GM04504 (cell line): ENCODE measurements around the gene EEF1AKMT4.

ENCODE experiments used
- DNase-seq: peaks from one replicate; pipeline ENCODE4 v3.0.0-alpha.2; 2012; ENCODE audit warnings: low read depth

EEF1AKMT4 gene

DNA sequence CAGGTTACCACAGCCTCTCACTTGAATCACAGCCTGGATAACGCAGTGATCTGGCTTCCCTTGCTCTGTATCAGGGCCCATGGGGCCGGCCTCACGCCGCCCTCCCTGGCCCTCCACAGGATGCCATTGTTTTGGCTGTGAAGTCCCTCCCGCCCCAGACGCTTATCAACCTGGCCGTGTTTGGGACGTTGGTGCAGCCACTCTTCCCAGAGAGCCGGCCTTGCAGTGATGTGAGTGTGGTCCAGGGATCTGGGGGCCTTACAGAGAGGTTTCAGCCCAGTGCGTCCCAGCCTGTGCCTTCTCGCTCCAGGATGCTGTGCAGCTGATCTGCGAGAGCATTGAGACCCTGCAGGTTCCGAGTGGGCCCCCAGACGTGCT is 13.4 kb upstream of the EEF1AKMT4 start:
- DNase-seq = no peak

DNA sequence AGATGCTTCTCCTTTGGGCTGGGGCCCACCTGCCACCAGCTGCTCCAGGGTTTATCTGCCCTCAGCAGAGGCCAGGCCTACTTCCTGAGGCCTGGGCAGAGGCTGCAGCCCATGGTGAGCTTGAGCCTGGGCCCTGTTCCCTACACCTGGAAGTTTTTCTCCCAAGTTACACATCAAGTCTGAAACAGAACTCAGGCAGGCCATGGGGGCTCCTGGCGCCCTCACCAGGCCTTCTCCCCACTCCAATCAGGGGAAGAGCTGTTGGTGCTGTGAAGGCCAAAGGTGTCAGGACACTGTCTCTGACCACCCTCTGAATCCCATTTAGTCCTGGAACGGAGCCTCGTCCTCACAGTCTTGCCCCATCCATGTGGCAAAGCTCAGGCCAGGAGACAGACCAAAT is 12.8 kb upstream of the EEF1AKMT4 start:
- DNase-seq = no peak

DNA sequence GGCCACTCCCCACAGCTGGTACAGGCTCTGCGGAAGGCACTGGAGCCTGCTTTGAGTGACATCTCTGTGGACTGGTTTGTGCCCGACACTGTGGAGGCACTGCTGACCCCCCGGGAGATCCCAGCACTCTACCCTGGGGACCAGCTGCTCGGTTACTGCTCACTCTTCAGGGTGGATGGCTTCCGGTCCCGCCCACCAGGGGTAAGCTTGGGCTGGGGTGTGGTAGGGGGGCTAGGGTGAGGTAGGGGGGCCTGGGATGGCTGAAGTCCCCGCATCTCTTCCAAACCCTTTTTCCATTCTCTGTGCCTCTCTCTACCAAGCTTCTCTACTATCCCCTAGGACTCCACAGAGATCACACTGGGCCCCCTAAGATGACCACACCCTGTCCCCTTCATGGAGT is 12.3 kb upstream of the EEF1AKMT4 start:
- no peak for DNase-seq

DNA sequence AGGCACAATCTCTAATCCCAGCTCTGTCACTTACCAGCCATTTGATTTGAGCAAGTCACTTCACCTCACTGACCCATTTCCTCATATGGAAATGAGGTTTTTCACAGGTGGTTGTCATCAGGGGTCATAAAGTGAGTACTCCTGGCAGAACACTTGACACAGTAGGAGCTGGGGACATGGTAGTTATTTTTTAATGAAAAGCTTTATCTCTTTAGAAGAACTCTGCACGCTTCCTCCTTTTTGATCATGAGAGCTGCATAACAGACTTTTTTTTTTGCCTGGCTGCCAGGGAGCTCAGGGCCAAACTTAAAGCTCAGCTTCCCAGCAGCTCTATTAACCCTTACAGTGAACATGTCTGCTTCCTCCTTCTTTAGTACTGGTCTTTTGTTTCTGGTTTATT is 11.7 kb upstream of the EEF1AKMT4 start:
- no peak for DNase-seq

DNA sequence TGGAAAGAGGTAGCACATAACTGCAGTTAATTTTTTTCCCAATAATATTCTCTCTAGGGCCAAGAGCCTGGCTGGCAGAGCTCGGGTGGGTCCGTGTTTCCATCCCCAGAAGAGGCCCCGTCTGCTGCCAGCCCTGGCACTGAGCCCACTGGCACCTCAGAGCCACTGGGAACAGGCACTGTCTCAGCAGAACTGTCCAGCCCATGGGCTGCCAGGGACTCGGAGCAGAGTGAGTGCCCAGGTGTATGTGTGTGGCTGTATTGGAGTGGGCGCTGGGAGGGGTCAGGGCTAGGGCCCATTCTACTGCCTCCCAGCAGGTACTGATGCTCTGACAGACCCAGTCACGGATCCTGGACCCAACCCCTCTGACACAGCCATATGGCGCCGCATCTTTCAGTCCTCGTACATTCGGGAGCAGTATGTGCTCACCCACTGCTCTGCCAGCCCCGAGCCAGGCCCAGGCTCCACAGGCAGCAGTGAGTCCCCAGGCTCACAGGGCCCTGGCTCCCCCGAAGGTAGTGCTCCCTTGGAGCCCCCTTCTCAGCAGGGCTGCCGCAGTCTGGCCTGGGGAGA is 11.1 kb upstream of the EEF1AKMT4 start:
- no peak for DNase-seq

DNA sequence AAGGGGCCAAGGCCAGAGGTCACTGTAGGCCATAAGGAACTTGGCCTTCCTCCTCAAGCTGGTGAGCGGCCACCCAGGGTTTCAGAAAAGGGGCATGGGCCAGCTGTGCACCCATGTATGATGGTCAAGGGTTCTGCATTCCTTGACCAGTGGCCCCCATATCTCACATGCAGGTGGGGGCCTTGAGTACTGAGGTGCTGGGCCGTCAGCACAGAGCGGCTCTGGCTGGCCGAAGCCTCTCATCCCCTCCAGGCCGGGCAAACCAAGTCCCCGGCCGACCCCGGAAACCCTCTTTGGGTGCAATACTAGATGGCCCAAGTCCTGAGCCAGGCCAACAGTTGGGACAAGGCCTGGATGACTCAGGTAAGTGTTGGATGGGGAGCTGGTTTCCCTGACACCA is 10.3 kb upstream of the EEF1AKMT4 start:
- DNase-seq = no peak

DNA sequence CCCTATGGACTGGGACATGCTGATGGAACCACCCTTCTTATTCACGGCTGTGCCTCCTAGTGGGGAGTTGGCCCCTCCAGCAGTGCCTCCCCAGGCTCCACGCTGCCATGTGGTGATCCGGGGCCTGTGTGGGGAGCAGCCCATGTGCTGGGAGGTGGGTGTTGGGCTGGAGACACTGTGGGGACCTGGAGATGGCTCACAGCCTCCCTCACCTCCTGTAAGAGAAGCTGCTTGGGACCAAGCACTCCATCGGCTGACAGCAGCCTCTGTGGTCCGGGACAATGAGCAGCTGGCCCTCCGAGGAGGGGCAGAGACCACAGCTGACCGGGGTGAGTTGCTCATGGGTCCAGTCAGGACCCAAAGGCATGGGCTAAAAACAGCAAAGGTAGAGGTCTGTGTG is 9.8 kb upstream of the EEF1AKMT4 start:
- no peak for DNase-seq

DNA sequence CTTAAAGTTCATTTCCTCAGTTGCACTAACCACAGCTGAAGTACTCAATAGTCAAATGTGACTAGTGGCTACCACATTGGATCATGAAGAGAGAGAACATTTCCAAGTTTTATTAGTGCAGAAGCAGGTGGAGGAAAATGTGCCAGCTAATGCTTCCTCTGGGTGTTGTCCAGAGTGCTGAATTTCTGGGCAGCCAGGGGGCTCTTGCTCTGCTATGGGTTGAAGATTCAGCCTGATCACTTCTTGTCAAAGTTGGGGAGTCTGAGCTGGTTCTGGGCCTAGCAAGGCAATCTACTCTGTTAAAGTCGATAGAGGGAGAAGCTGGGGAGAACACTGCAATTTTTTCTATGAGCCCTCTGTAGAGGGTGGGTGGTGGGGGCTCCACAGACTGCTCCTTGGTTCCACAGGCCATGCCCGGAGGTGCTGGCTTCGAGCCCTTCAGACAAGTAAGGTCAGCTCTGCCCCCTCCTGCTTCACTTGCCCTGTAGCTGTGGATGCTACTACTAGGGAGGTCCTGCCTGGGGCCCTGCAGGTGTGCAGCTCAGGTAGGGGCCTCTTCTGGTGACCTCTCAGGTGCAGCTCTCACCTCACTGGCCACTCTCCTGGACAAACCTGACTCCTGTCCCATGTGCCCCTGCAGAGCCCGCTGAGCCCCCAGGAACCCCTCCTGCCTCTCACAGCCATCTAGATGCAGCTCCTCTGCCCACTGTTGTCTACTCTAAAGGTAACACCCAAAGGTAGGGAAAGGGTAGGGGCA is 8.9 kb upstream of the EEF1AKMT4 start:
- DNase-seq = no peak

DNA sequence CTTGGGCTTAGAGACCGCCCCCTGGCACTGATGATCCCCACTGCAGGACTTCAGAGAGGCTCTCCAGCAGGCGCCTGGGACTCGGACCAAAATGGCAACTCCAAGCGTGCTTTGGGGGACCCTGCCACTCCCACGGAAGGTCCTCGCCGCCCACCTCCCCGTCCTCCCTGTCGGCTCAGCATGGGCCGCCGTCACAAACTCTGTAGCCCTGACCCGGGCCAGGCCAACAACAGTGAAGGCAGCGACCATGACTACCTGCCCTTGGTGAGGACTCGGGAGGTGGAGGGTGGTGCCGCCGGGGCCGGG is 8.4 kb upstream of the EEF1AKMT4 start:
- no peak for DNase-seq

DNA sequence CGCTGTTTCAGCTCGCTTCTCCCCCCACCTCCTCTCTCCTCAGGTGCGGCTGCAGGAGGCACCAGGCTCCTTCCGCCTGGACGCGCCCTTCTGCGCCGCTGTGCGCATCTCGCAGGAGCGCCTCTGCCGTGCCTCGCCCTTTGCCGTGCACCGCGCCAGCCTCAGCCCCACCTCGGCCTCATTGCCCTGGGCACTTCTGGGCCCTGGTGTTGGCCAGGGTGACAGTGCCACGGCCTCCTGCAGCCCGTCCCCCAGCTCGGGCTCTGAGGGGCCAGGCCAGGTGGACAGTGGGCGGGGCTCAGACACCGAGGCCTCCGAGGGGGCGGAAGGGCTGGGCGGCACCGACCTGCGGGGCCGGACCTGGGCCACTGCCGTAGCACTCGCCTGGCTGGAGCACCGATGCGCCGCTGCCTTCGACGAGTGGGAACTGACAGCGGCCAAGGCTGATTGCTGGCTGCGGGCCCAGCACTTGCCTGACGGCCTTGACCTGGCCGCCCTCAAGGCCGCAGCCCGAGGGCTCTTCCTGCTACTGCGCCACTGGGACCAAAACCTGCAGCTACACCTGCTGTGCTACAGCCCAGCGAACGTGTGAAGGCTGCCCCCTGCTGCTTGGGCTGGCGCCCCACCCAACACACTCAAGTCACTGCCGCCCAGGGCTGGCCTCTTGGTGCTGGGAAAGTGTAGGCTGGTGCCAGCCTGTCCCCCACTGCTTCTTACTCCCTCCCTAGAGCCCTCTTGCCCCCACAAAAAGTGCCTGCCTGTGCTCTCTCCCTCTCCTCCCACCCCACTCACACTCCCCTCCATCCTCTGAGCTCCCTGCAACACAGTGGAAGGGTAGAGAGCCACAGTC is 7.8 kb upstream of the EEF1AKMT4 start:
- DNase-seq = no peak

DNA sequence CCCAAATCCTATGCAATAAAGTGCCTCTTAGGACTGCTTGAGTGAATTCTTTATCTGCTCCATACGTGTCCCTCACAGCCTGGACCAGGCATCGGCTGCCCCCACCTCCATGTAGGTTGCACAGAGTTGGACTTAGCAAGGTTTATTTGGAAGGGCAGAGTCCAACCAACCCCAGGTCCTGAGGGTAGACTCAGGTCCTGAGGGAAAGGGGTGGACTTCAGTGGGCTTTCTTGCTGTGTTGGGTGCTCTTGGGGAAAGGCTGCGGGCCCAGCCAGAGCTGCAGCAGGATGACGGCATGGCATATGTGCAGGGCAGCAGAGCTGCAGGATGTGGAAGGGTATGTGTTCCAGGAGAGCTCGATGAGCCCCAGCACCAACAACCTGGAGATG is 7.2 kb upstream of the EEF1AKMT4 start:
- DNase-seq = no peak

DNA sequence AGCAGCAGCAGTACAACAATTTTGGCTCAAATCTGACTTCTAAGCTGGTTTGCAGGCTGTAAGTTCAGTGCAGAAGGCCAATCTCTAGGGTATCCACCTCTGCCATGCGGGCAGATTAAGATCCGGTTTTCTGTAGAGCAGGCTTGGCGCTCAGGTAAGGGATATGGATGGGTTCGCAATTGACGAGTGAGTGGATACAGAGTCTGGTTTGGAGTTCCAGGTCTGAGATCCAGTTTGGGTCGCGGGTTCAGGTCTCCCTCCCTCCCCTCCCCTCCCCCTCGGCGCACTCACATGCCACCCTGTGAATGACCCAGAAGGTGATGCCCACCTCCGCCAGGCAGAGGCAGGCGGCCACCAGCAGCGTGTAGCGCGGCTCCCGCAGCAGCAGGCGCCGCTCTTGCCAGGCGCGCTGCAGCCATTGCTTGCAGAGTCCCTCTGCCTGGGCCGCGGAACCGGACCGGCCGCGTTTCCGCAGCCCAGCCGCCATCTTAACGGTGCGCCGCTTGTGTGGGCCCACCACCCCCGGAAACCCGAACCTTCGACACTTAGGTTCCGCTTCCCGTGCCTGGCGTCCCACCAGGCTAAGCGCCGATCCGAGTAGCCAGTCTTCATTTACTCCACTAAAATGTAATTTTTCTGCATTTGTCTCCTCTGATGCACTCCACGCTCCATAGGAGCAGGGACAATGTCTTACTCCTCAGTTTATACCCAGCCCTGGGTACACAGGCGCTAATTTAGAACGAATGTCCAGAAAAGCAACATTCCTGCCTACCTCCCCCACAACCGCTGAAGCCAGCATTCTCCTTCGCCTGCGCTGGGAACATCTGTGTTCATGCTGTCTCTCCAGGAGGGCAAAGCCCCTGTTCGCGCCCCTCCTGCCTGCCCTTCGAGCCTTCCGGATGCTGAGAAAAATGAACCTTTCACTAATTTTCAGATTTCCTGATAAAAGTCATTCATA is 739 bp upstream of the EEF1AKMT4 start, which contains the start of gene ALG3:
Gene ALG3, minus strand, starts transcription at position 509 of the 958 bp plus-strand sequence. Its CDS starts 22 bp downstream, at position 487.
- peak; percentile 68 for DNase-seq

DNA sequence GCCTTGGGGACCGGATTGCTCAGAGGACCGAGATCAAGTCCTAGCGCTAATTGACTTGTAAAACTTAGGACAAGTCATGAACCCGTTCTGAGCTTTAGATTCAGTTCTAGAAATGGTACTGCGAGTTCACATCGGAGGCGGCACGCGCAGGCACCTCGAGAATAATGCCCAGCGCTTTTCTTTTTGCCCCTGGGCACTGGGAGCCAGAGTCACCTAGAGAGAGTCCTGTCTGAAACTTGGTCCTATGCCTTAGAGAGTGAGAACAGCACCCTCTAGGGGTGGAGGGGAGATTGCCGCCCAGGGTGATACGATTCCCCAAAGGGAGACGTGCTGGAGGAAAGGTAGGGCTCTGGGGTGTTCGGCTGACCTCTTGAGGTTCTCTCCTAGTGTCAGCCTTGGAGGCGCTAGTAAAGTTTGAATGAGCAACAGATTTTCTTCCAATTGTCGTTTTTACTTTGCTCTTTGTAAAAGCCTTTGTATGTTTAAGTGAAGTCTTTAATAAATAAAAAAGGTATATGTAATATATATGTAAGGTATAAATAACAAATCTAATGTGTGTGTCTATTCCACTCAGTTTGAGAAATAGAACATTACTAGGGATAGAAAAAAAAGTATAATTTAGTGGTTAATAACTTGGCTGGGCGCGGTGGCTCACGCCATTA is 826 bp downstream of the EEF1AKMT4 start:
- peak; percentile 75 for DNase-seq

DNA sequence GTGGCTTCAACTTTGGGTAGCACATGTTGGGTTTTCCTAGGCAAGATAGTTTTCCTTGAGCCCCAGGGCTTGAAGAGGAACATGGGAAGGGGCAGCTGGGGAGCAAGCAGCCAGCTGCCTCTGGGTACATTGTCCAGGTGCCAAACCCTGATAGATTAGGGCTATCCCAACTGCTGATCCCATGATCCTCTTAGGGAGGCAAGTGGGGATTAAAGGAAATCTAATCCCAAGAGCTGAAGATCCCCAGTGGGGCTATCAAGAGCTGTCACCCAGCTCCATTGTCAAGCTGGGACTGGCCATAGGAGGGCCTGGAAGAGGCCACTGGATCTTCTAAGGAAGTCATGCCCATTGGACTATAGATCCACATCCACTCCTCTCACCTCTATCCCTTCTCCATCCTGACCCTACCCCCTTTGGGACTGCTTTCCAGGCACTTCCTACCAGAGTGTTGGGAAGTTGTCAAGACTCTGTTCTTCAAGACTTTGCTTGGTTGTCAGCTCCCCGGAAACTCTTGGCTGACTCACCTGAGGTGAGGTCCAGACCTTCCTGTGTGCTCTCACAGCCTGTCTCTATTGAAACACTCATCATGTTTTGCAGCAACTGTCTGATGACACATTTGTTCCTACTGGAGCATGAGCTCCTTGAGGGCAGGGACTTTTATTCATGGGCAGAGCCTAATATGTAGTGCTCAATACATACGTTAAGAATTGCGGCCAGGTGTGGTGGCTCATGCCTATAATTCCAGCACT is 6.0 kb downstream of the EEF1AKMT4 start:
- no peak for DNase-seq

DNA sequence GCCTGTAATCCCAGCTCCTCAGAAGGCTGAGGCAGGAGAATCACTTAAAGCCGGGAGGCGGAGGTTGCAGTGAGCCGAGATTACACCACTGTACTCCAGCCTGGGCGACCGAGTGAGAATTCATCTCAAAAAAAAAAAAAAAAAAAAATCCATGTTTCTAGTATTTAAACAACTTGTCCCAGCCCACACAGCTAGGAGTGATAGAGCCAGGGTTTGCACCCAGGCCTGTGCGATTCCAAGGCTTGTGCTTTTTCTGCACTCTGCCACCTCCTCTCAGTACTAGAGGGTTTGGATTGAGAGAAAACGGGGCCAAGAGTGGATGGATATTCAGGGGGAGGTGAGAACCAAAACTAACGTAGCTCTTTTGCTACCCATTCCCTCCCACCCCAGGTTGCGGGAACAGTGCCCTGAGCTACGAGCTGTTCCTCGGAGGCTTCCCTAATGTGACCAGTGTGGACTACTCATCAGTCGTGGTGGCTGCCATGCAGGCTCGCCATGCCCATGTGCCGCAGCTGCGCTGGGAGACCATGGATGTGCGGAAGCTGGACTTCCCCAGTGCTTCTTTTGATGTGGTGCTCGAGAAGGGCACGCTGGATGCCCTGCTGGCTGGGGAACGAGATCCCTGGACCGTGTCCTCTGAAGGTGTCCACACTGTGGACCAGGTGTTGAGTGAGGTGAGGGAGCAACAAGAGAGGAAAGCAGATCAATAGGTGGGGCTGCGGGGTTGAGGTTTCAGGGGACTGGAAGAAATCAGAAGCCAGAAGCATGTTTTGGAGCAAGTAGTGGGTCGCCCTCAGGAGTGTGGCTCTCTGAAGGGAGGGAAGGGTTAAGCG is 7.8 kb downstream of the EEF1AKMT4 start:
- no peak for DNase-seq

DNA sequence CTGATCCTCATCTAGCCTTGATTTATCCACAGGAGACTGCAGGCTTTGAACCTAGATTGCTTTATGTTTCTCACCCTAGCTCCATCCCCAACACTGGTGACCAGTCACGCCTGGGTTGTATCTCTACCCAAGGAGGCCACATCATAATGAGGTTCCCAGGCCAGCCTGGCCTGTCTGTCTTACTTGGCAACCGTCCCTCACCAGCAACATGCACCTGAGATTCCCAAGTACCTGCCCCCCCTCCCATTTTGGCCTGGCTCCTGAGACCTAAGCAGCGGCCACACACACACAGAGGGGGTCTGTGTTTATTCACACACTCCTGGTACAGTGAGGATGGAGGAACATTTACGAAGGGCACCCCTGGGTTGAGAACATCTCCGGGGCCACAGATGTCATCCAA is 9.5 kb downstream of the EEF1AKMT4 start:
- DNase-seq = no peak

DNA sequence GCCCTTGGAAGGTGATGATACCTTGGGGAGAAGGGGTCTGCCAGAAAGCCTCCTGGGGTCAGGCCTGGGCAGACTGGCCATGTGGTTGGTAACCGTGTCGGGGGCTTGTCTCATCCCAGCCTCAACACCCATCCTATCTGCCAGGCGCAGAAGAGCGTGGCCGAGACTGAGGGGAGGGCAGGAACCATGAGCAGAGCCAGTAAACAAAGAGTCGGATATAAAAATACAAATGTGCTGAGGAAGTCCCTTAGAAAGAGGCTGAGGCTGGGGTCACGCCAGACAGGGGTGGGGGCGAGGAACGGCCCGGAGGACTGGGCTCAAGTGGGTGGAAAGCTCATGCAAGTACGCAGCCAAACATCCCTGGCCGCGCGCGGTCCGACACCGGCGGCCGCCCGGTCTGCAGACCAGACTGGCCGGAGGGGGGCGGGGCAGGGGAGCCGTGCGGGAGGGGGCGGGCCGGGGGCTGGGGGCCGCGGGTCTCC is 10.0 kb downstream of the EEF1AKMT4 start:
- no peak for DNase-seq

DNA sequence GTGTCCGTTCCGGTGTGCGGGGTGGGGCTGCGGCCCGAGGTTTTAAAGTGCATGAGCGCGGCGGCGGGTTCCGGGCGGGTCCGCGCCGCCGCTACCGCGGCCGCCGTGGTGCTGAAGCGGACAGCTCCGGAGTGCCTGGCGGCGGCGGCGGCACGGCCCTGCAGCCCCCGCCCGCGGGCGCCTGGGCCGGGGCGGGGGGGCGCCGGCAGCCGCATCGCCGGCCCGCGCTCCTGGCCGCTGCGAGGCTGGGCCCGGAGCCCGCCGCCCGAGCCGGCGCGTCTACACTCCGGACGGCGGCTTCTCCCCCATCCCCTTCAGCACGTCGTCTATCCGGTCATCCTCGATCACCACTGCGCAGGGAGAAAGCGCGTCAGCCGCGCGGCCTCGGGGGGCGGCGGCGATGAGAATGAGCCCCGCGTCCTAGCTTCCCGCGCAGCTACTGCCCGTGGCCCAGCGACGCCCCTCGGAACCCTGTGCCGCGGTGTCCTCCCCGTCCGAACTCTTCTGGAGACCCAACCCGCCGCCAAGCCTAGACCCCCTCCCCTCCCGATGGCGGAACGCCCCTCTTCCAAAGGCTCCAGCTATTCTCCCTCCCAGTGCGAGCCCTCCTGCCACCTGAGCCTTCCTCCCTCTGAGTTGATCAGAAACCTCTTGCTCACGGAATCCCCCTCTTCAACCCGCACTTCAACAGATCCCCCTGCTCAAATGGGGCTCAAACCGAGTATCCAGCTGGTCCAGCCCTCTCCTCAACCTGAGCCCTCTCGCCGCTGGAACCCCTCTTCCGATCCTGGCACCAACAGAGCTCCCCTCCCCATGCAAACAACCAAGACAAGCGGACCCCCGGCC is 10.6 kb downstream of the EEF1AKMT4 start:
- no peak for DNase-seq
